HG03432 (cell line): ENCODE results near the gene NOL3.

Source experiments
- ATAC-seq: cut with Tn5 transposase; IDR thresholded peaks from one replicate; pipeline ENCODE4 v1.9.1; 2021; ENCODE audit warnings: mild to moderate bottlenecking, moderate library complexity; ENCODE audit not compliant: unreplicated experiment

Gene NOL3

GRCh38 chr16:67188323-67188722, 18.0 kb downstream of the NOL3 start:
- ATAC-seq, result no peak

GRCh38 chr16:67188798-67189197, 18.5 kb downstream of the NOL3 start:
- no peak for ATAC-seq

GRCh38 chr16:67190041-67190440, 19.7 kb downstream of the NOL3 start, which contains the start of gene EXOC3L1:
Gene EXOC3L1 (minus strand): TSS chr16:67190136. CDS start chr16:67189676, 460 bp downstream.
- no peak for ATAC-seq

GRCh38 chr16:67190448-67191399, 20.4 kb downstream of the NOL3 start:
- ATAC-seq, result no peak

- ATAC-seq, result peak; percentile 3
Observed at GRCh38 chr16:67191411-67191994, 21.2 kb downstream of the NOL3 start.

- peak; percentile 91 for ATAC-seq
Observed at GRCh38 chr16:67191995-67192681, 21.8 kb downstream of the NOL3 start, which contains the start of gene E2F4. Gene E2F4 (plus strand): TSS chr16:67192155. CDS start chr16:67192228, 73 bp downstream.

GRCh38 chr16:67192781-67193361, 22.5 kb downstream of the NOL3 start:
- no peak for ATAC-seq

- ATAC-seq, result no peak
Observed at GRCh38 chr16:67193536-67193935, 23.2 kb downstream of the NOL3 start.

GRCh38 chr16:67194260-67194659, 23.9 kb downstream of the NOL3 start:
- ATAC-seq, result no peak

GRCh38 chr16:67195676-67196075, 25.3 kb downstream of the NOL3 start:
- no peak for ATAC-seq

- ATAC-seq, result no peak
Observed at GRCh38 chr16:67196881-67197280, 26.5 kb downstream of the NOL3 start.

- no peak for ATAC-seq
Observed at GRCh38 chr16:67197704-67198103, 27.4 kb downstream of the NOL3 start.

- no peak for ATAC-seq
Observed at GRCh38 chr16:67198238-67198734, 27.9 kb downstream of the NOL3 start.

GRCh38 chr16:67199011-67199807, 28.9 kb downstream of the NOL3 start, which contains the start of gene ELMO3:
Gene ELMO3 (plus strand): TSS chr16:67199131. CDS start chr16:67199327, 196 bp downstream.
- no peak for ATAC-seq

GRCh38 chr16:67199808-67200198, 29.5 kb downstream of the NOL3 start:
- no peak for ATAC-seq

GRCh38 chr16:67200491-67200890, 30.2 kb downstream of the NOL3 start:
- ATAC-seq, result no peak

GRCh38 chr16:67201411-67202345, 31.3 kb downstream of the NOL3 start:
- ATAC-seq, result no peak

GRCh38 chr16:67202426-67202825, 32.1 kb downstream of the NOL3 start:
- ATAC-seq, result no peak

- no peak for ATAC-seq
Observed at GRCh38 chr16:67202956-67203493, 32.7 kb downstream of the NOL3 start.
